HepG2 (cell line): ENCODE measurements around the gene ACOXL. TPM values are rescaled to one million over a fixed set of nuclear protein-coding genes. Genes with fewer than 3 reads are reported as not detected.

Source experiments
- HCFC1 ChIP-seq: fragments of 150-350 bp; IDR thresholded peaks from 2 replicates; pipeline ENCODE4 v1.6.1; 2014; ENCODE audit warnings: low read depth, low read length
- HDAC2 ChIP-seq: sonication (generic); formaldehyde crosslinking; IDR thresholded peaks from 2 replicates; pipeline ENCODE4 v1.4.0; 2020; ENCODE audit warnings: missing genetic modification reagents
- HNRNPLL ChIP-seq: fragments of 200-400 bp; formaldehyde crosslinking; IDR thresholded peaks from 2 replicates; pipeline ENCODE4 v1.6.1; 2017; ENCODE audit warnings: mild to moderate bottlenecking, low read depth, low read length; ENCODE audit not compliant: poor library complexity, severe bottlenecking
- MIXL1 ChIP-seq: IDR thresholded peaks from 2 replicates; pipeline ENCODE4 v1.6.1; 2016
- NCOA5 ChIP-seq: sonication (generic); formaldehyde crosslinking; IDR thresholded peaks from 2 replicates; pipeline ENCODE4 v1.4.0; 2020; ENCODE audit warnings: missing genetic modification reagents
- PRMT3 ChIP-seq: sonication (generic); formaldehyde crosslinking; IDR thresholded peaks from 2 replicates; pipeline ENCODE4 v1.8.1; 2022; ENCODE audit warnings: low read depth, mild to moderate bottlenecking, moderate library complexity, missing genetic modification reagents, borderline replicate concordance
- ZBTB20 ChIP-seq: sonication (generic); formaldehyde crosslinking; IDR thresholded peaks from 2 replicates; pipeline ENCODE4 v1.8.1; 2023; ENCODE audit warnings: missing genetic modification reagents, low read depth, mild to moderate bottlenecking, borderline replicate concordance
- ZNF234 ChIP-seq: sonication (generic); formaldehyde crosslinking; conservative IDR thresholded peaks from 2 replicates; pipeline ENCODE4 v1.5.1; 2020; ENCODE audit warnings: mild to moderate bottlenecking, missing genetic modification reagents
- ZNF333 ChIP-seq: sonication (generic); formaldehyde crosslinking; IDR thresholded peaks from 2 replicates; pipeline ENCODE4 v1.4.0; 2020; ENCODE audit warnings: mild to moderate bottlenecking, missing genetic modification reagents, borderline replicate concordance
- ZNF33B ChIP-seq: sonication (generic); formaldehyde crosslinking; IDR thresholded peaks from 2 replicates; pipeline ENCODE4 v1.5.1; 2020; ENCODE audit warnings: mild to moderate bottlenecking, missing genetic modification reagents
- ZNF431 ChIP-seq: sonication (generic); formaldehyde crosslinking; IDR thresholded peaks from 2 replicates; pipeline ENCODE4 v1.9.0; 2022; ENCODE audit warnings: missing genetic modification reagents, low read depth, mild to moderate bottlenecking, borderline replicate concordance
- ZNF552 ChIP-seq: sonication (generic); formaldehyde crosslinking; IDR thresholded peaks from 2 replicates; pipeline ENCODE4 v1.9.0; 2022; ENCODE audit warnings: missing genetic modification reagents, mild to moderate bottlenecking, borderline replicate concordance
- ZNF749 ChIP-seq: sonication (generic); formaldehyde crosslinking; IDR thresholded peaks from 2 replicates; pipeline ENCODE4 v1.8.0; 2022; ENCODE audit warnings: mild to moderate bottlenecking, missing genetic modification reagents, moderate library complexity, borderline replicate concordance
- ZNF780A ChIP-seq: sonication (generic); formaldehyde crosslinking; IDR thresholded peaks from 2 replicates; pipeline ENCODE4 v1.8.0; 2022; ENCODE audit warnings: mild to moderate bottlenecking, missing genetic modification reagents, moderate library complexity
- polyA plus RNA-seq, 8 experiments: library from polyadenylated mRNA; depleted of rRNA in 3 of 8; stranded (reverse) in 7 of 8; unstranded in 1 of 8; fragments of >200 nt; fragmentation: Illumina TruSeq in 4 of 8; extraction: Trizol in 4 of 8; gene quantifications; 2 replicates each; pipeline versions ENCODE4 v1.2.1 to v1.2.3, GENCODE V29; 2011 to 2016; ENCODE audit warnings: low read depth in 4 of 8, missing spikeins in 1 of 8, mixed read lengths in 1 of 8; ENCODE audit not compliant: insufficient read depth in 1 of 8
- total RNA-seq, 5 experiments: library from RNA; depleted of rRNA; stranded (reverse); fragments of >200 nt; fragmentation: Illumina TruSeq; extraction: Trizol; gene quantifications; 2 replicates each; pipeline ENCODE4 v1.2.3, GENCODE V29; 2016; ENCODE audit warnings: low read depth in 1 of 5
- TF ChIP-seq, protein P1 (sequence below): IDR thresholded peaks from 2 replicates; pipeline ENCODE4 v1.6.1; 2016; ENCODE audit warnings: low read depth
- TF ChIP-seq, protein P2 (sequence below): sonication (generic); formaldehyde crosslinking; IDR thresholded peaks from 2 replicates; pipeline ENCODE4 v1.4.0; 2020; ENCODE audit warnings: missing genetic modification reagents, mild to moderate bottlenecking, borderline replicate concordance

Gene ACOXL
- total and polyA plus RNA-seq, 2 of the 13 experiments (the other 11 are each of a cell fraction or from before 2014, with no cell fraction given) = not detected

DNA sequence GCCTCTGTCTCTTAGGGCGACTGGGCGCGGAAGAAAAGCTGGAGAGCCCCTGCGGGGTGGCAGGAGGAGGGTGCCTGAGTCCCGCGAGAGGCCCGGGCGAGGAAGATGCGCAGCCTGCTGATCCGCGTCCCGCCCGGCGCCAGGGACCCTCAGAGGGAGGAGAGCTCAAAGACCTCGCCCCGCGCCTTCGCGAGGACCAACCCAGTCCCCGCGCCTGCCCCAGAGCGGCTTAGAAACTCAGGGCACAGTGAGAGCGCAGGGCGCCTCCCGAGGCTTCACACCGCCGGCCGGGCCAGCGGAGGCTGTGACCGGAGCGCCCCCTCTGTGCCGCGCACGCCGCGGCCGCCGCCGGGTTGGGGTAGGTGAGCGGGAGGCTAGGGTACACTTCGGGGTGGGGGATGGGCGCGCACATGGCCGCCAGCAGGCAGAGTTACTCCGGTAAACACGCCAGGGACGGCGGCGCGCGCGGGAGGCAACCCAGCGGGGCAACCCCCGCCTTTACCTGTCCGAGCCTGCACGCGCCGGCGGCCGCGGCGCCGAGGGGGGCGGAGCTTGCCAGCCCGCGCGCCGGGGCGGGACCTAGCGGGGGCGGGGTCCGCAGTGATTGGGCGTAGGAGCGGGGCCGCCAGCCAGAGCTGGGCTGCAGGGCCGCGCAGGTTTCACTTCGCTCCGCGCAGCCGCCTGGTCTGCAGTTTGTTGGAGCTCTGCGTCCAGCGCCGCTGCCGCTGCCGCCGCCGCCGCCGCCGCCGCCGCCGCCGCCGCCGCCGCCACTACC, 388.1 kb downstream of the ACOXL start, which contains the start of gene BCL2L11 (continued):
- TF ChIP-seq ZBTB20 (CRISPR knock-in tag) = peak; percentile 16; the same call in 1 of the 2 replicates
- TF ChIP-seq HDAC2 (CRISPR knock-in tag) = peak; percentile 76
- TF ChIP-seq ZNF552 = peak; percentile 97
- TF ChIP-seq ZNF33B (CRISPR knock-in tag) = peak; percentile 96
- TF ChIP-seq ZNF780A = no peak
- TF ChIP-seq MIXL1 = peak; percentile 19; the same call in 1 of the 2 replicates
- peak; percentile 77 for TF ChIP-seq ZNF333 (CRISPR knock-in tag)
- TF ChIP-seq, protein P1, sequence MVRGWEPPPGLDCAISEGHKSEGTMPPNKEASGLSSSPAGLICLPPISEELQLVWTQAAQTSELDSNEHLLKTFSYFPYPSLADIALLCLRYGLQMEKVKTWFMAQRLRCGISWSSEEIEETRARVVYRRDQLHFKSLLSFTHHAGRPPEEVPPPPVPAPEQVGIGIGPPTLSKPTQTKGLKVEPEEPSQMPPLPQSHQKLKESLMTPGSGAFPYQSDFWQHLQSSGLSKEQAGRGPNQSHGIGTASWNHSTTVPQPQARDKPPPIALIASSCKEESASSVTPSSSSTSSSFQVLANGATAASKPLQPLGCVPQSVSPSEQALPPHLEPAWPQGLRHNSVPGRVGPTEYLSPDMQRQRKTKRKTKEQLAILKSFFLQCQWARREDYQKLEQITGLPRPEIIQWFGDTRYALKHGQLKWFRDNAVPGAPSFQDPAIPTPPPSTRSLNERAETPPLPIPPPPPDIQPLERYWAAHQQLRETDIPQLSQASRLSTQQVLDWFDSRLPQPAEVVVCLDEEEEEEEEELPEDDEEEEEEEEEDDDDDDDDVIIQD (CRISPR knock-in tag) = peak; percentile 50; the same call in 1 of the 2 replicates
- TF ChIP-seq ZNF431 = peak; percentile 93; the same call in 1 of the 2 replicates
- peak; percentile 78 for TF ChIP-seq HNRNPLL
- TF ChIP-seq, protein P2, sequence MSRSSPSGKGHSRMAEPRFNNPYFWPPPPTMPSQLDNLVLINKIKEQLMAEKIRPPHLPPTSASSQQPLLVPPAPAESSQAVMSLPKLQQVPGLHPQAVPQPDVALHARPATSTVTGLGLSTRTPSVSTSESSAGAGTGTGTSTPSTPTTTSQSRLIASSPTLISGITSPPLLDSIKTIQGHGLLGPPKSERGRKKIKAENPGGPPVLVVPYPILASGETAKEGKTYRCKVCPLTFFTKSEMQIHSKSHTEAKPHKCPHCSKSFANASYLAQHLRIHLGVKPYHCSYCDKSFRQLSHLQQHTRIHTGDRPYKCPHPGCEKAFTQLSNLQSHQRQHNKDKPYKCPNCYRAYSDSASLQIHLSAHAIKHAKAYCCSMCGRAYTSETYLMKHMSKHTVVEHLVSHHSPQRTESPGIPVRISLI (CRISPR knock-in tag) = peak; percentile 67; the same call in 1 of the 2 replicates
- TF ChIP-seq ZNF234 (CRISPR knock-in tag) = peak; percentile 73; the same call in 1 of the 2 replicates
- TF ChIP-seq ZNF749 (CRISPR knock-in tag) = peak; percentile 97; the same call in 1 of the 2 replicates
- no peak for TF ChIP-seq NCOA5 (CRISPR knock-in tag)
- peak; percentile 94 for TF ChIP-seq PRMT3
- TF ChIP-seq HCFC1 = no peak
- TF ChIP-seq, all 625 proteins: peak for 422
